Stimulated activated CD8-positive, alpha-beta memory T cell treated with anti-CD3 and anti-CD28 coated beads, Interleukin-7, amount 100 ng/mL, for 24 hours (primary cell): ENCODE measurements around the gene MEAF6.

Source experiments
- DNase-seq: peaks from one replicate; pipeline ENCODE4 v3.0.0-alpha.2; 2020; ENCODE audit warnings: low read depth

MEAF6 gene

DNA sequence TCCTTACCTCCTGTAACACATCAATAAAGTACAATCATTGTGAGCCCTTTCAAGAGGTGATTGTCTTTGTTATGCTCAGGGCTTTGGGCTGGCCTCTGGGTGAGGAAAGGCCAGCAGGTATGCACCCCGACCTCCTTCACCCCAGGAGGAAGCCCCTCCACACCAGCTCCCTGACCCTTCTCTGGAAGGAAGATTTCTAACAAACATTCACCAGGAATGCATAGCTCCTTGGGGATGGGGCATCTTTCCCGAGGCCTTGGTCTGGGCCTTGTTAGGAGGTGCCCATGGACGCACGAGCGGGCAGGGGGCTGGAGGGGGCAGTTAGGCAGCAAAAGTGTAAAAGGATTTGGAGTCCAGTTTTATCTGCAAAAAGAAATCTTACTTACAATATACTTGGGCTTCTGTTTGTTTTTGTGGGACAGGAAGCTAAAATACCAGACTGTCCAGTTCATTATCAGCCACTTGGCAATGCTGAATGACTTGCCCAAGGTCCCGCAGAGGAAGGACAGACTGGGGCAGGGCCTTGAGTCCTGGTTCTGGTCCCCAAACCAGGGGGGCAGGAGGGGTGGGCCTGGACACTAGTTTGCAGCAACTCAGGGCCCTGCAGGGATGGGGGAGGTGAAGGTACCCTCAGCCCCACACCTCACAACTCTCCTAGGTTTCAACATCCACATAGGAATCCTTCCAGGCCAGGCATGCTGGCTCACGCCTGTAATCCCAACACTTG is 30.1 kb downstream of the MEAF6 start:
- no peak for DNase-seq

DNA sequence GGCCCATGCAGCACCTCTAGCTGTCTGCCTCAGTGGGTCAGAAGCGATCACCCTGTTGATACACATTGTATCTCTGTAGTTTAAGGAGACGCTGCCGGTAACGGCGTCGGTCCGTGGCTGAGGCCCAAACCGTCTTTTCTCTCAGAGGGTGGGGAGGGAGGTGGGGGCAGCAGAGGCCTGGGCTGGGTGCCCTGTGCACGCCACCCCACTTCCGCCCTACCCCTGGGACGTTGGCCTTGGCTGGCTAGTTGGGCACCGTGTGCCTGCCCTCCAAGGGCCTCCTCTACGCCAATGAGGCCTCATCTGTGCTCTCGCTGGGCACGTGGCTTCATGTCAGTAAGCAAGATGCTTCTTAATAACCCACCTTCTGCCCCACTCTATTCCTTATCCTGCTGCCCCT is 30.8 kb downstream of the MEAF6 start:
- DNase-seq: no peak

GRCh38 chr1:37482796-37483744 is 31.5 kb downstream of the MEAF6 start:
- DNase-seq: no peak

- no peak for DNase-seq
Measured at GRCh38 chr1:37482004-37482785, 32.4 kb downstream of the MEAF6 start.

DNA sequence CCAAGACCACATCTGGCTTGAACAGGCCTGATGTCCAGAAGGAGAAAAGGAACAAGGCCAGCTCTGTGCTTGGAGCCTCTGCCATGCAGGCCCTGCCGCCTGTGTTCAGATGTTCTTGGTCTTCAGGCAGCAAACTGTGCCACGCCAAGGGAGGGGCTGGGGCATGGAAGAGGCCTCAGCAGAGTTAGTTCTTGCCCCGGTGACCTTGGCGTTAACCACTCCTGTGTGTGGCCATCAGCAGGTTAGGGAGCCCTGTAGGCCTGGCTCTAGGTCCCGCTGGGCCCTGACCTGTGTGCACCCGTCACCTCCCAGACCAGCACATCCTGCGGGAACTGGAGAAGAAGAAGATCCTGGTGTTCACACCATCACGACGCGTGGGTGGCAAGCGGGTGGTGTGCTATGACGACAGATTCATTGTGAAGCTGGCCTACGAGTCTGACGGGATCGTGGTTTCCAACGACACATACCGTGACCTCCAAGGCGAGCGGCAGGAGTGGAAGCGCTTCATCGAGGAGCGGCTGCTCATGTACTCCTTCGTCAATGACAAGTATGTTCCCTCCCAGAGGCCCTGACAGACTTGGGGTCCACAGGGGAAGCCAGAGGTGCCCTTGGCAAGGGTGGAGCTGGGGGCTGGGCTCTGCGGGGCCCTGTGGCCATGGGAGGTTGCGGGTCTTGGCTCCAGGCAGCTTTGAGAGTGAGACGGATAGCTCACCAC is 33.1 kb downstream of the MEAF6 start:
- DNase-seq: no peak

DNA sequence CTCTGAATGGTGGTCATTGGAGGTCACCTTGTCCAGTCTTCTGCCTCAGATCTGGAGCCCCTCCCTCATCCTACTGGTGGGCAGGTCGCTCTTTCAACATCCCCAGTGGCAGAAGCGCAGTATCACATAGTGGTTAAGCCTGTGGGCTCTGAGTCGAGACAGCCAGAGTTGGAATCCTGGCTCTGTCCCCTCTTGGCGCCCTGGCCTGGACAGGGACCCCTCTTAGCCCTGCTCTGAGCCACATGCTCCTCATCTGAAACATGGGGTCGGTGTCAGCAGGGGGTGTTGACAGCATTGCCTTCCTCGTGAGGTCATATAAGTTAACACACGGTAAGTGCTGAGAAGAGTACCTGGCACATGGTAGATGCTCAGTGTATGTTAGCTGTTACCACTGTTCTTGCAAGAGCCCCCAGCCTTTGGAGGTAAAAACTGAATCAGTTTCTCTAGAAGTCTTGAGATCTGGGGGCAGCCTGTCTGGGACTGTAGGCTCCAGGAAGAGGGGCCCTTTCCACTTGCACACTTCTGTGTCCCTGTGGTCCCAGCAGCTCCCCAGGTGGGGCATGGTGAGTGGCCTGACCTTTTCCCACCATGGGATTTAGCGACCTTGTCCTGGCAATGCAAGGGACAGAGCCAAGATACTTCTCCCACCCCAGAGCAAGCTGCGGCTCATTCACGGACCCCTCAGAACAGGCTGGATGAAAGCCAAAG is 33.8 kb downstream of the MEAF6 start:
- DNase-seq: no peak

DNA sequence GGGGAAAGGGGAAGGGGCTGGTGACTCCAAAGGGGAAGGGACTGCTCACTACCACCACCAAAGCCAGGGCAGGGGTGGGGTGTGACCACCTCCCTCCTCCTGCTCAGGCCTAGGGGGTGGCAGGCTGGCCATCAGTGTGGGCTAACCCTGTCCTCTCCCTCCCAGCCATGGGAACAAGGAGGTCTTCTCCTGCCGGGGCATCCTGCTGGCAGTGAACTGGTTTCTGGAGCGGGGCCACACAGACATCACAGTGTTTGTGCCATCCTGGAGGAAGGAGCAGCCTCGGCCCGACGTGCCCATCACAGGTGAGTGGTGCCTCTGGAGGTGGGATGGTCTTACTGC is 34.5 kb downstream of the MEAF6 start:
- DNase-seq: no peak

DNA sequence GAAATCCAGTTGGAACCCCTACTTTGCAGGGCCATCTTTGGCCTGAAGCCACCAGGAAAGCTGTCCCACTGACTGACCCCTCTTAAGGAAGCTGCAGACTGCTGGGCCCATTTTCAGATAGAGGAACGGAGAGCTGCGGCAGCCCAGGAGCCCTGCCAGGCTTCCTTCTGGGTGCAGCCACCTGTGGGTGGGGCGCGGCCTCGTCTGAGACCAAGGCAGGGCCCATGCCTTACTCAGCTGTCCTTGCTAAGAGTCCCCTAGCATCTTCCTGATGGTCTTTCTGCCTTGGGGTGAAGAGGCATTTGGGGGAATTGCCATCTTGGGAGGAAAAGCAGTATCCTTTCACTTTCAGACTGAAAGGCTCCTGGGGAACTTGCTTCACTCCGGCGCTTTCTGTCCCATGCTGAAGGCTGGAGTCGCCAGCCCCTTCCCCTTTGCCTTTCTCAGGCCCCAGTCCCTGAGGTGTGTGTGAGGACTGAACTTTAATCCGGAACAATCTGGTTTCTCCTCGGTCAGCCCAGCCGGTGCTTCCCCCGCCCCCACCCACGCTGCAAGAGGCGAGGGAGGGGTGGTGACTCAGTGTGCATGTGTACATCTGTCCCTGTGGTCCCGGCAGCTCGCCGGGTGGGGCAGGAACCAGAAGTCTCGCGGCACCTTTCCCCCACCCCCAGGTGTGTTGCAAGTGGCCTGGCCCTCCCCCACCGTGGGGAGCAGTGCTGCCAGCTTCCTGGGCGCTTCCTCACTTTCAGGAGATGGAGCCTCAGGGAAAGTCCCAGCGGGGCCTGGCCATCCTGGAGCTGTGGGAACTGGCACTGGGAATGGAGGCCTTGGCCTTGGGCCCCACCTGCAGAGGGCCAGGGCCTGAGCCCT is 35.1 kb downstream of the MEAF6 start:
- peak; percentile 82 for DNase-seq

- no peak for DNase-seq
Measured at GRCh38 chr1:37478890-37479254, 35.7 kb downstream of the MEAF6 start.

DNA sequence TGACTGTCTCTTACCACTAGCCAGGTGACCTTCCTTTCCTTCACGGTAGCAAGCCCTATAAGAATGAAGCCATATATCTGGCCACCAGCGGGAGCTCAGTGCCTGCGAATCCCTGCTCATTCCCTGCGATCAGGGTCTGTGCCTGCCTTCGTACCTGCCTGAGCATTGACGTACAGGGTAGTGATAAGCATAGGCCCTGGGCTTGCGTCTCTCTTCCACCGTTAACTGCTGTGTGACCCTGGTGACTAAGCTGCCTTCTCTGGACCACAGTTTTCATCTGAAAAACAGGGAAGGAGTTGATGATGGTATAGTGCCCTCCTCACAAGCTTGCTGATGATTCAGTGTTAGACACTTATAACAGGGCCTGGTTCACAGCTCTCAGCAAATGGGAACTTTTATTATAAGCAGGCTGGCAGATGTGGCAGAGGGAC is 36.1 kb downstream of the MEAF6 start:
- no peak for DNase-seq

DNA sequence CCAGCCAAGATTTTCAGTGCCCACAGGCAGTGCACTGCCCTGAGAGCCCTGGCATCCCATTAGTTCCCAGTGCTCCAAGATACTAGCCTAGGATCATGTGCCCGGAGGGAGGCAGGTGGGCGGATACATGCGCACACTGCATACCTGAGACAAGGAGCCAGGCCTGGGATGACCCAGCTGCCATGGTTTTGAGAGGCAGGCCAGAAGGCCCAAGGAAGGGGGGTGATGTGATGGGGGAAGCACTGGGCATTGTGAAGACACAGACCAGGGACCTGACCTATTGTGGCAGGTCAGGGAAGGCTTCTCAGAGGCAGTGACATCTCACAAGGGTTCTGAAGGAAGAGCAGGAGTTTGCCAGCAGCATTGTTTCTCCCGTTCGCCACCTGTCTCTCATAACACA is 36.6 kb downstream of the MEAF6 start:
- no peak for DNase-seq

GRCh38 chr1:37477198-37477931 is 37.2 kb downstream of the MEAF6 start:
- peak; percentile 62 for DNase-seq

- DNase-seq: no peak
Measured at GRCh38 chr1:37476460-37477197, 37.9 kb downstream of the MEAF6 start.

DNA sequence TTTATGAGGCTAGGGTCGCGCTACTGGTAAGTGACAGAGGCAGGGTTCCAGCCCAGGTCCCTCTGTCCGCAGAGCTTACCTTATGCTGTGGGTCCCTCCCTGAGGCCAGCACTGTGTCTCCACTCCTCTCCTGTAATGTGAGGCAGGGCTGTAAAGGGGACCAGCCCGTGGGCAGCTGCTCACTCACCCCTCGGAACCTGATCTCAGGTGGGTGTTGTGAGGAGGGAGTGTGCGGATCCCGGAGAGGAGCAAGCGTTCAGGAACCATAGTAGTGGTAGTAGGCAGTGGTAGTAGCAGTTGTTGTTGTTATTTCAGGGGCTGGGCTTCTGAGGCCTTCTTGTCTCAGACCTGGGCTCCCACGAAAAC is 38.5 kb downstream of the MEAF6 start:
- DNase-seq: no peak

DNA sequence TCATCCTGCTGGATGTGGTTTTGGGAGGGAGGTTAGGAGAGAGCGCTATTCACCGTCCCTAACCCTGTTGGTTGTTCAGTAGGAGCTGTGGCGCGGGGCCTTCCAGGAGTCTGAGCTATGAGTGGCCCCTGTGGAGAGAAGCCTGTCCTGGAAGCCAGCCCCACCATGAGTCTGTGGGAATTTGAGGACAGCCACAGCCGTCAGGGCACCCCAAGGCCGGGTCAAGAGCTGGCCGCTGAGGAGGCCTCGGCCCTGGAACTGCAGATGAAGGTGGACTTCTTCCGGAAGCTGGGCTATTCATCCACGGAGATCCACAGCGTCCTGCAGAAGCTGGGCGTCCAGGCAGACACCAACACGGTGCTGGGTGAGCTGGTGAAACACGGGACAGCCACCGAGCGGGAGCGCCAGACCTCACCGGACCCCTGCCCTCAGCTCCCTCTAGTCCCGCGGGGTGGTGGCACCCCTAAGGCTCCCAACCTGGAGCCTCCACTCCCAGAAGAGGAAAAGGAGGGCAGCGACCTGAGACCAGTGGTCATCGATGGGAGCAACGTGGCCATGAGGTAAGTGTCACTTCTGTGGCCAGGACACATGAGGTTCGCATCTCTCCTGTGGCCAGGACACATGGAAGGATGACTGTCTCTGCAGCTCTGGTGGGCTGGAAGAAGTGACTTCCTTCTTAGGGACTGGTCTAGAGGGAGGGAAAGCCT is 39.0 kb downstream of the MEAF6 start:
- DNase-seq: no peak

GRCh38 chr1:37474697-37475379 is 39.7 kb downstream of the MEAF6 start:
- no peak for DNase-seq

GRCh38 chr1:37474046-37474696 is 40.4 kb downstream of the MEAF6 start, which contains the start of gene ZC3H12A:
ZC3H12A (plus strand) TSS chr1:37474580; CDS start chr1:37475497, 917 bp downstream.
- peak; percentile 76 for DNase-seq
